Stimulated activated CD8-positive, alpha-beta memory T cell treated with anti-CD3 and anti-CD28 coated beads, Interleukin-15, amount 100 ng/mL, for 48 hours (primary cell): ENCODE measurements around the gene RHOT2.

Experiments used
- DNase-seq, 2 donors: peaks; one replicate each; pipeline ENCODE4 v3.0.0-alpha.2; 2020; ENCODE audit warnings: low read depth in 2 of 2

Gene RHOT2

GRCh38 chr16:714079-714478, 46.1 kb downstream of the RHOT2 start:
- no peak for DNase-seq

- peak; percentile 86 to 93 for DNase-seq
Measured at GRCh38 chr16:714558-715476, 46.9 kb downstream of the RHOT2 start, which contains the start of gene METRN. METRN (plus strand) TSS chr16:715118; CDS start chr16:715290, 172 bp downstream.

- no peak for DNase-seq
Measured at GRCh38 chr16:715477-716199, 47.7 kb downstream of the RHOT2 start.

GRCh38 chr16:716200-716568, 48.3 kb downstream of the RHOT2 start:
- no peak for DNase-seq

GRCh38 chr16:716768-717325, 48.9 kb downstream of the RHOT2 start:
- DNase-seq: no peak

- DNase-seq: no peak
Measured at GRCh38 chr16:717450-718245, 49.7 kb downstream of the RHOT2 start.

- no peak for DNase-seq
Measured at GRCh38 chr16:718389-718788, 50.5 kb downstream of the RHOT2 start.

GRCh38 chr16:718922-719321, 51.0 kb downstream of the RHOT2 start:
- DNase-seq: no peak

- DNase-seq: no peak
Measured at GRCh38 chr16:719815-720446, 52.0 kb downstream of the RHOT2 start.

- DNase-seq: peak in 1 of 2 donors; percentile 41
Measured at GRCh38 chr16:720447-720989, 52.6 kb downstream of the RHOT2 start.

- DNase-seq: peak; percentile 79 to 82
Measured at GRCh38 chr16:720990-721764, 53.2 kb downstream of the RHOT2 start, which contains the start of gene ANTKMT. ANTKMT (plus strand) TSS chr16:721146; CDS start chr16:721275, 129 bp downstream.

- DNase-seq: no peak
Measured at GRCh38 chr16:721765-722540, 54.0 kb downstream of the RHOT2 start.

- no peak for DNase-seq
Measured at GRCh38 chr16:722835-723633, 55.1 kb downstream of the RHOT2 start.

- DNase-seq: no peak
Measured at GRCh38 chr16:723695-724094, 55.8 kb downstream of the RHOT2 start.
